ENCODE data around the gene SAMD1.

The SAMD1 gene

DNA sequence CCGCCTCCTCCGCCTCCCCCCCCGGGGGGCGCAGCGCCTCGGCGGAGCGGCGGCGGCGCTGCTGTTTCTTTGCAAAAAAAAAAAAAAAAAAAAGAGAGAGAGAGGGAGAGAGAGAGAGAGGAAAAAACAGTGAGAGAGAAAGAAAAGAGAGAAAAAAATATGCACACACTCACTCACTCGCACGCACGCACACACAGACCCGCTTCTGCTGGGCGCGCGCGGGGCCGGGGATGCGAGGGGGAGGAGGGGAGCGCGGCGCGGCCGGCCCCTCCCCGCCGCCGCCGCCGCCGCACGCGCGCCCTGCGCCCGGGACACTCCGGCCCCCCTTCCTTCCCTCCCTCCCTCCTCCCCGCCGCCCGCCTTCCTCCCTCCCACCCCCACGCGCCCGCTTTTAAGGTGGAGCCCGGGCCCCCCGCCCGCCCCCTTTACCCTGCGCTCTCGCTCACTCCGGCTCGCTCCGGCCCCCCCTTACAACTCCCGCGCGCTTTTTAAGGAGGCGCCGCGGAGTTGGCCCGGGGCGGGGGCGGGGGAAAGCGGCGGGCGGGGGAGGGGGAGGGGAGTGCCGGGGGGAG lies at the start of gene SAMD1:
Gene SAMD1 (minus strand): TSS at position 243 of the 572 bp plus-strand sequence.
- peak; percentile 72 to 81 for DNase-seq (ENCODE audit: extremely low read depth in 1 of 2, low read depth in 1 of 2)

DNA sequence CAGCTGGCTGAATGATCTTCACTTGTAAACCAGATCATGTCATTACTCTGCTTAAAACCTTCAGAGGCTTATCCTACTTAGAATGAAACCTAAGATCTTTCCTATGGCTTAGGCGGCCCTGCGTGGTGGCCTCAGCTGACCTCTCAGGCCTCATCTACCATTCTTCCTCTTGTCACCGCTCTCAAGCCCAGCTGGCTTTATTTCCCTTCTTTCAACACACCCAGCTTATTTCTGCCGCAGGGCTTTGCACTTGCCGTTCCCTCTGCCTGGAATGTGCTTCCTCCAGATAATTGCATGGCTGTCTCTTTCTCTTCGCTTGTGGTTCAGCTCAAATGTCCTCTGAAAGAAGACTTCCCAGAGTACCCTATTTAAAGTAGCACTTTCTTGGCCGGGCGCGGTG lies 49.4 kb upstream of the SAMD1 start:
- no peak for DNase-seq (ENCODE audit: extremely low read depth in 1 of 2, low read depth in 1 of 2)

DNA sequence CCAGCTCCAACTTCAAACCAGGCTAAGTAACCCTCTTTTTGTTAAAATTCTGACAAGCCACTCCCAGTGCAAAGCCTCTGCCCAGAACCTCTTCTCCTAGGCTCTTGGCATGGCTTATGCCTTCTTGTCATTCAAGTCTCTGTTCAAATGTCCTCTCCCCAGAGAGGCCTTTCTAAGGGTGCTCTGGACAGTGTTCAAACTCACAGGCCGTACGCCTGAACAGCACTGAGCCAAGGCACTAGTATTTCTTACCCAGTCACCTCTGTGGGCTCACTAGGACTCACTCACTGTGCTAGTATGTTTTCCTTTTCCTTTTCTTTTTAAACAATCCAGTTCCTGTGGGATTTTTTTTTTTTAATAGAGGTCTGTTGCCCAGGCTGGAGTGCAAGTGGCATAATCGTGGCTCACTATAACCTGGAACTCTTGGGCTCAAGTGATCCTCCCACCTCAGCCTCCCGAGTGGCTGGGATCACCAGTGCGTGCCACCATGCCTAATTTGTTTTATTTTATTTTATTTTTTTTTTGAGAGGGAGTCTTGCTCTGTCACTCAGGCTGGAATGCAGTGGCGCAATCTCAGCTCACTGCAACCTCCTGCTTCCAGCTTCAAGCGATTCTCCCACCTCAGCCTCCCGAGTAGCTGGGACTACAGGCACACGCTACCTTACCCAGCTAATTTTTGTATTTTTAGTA lies 48.2 kb upstream of the SAMD1 start:
- DNase-seq (ENCODE audit: extremely low read depth in 1 of 2, low read depth in 1 of 2), result no peak

DNA sequence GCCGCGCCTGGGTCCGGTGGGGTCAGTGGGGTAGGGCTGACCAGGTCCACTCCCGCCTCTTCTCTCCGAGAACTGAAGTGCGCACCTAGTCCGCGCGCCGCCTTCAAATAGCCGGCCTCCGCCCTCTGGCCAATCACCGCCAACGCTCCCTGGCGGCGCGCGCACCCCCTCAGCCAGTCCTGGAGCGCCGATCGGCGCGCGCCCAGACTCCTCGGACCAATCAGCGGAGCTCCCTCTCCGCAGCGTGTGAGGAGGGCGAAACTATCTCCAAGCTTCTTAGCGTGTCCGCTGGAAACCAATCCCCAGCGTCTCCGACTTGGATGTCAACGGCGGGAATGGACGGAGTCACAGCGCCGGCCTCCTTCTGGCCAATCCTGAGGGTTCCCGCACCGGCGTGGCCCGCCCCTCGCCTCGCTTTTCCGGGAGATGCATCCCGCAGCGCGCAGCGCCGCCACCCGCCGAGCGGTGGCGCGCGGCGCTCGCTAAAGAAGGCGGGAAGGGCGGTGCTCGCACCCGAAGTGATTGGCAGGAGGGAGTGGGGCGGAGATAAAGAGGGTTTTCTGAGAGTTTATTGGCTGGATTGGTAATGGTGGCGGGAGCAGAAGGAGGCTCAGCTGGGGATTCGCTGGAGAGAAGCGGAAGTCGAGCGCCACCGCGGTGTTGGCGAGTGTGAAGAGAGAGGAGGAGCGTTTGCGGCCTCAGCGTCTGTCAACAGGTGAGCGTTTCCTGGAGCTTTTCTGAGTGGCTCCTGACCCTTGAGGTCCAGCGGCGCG lies 46.1 kb upstream of the SAMD1 start, which contains the start of gene ASF1B:
Gene ASF1B (minus strand): TSS at position 81 of the 773 bp plus-strand sequence. CDS start 133 bp downstream, outside the sequence.
- DNase-seq (ENCODE audit: extremely low read depth in 1 of 2, low read depth in 1 of 2), result peak; percentile 93 to 94

DNA sequence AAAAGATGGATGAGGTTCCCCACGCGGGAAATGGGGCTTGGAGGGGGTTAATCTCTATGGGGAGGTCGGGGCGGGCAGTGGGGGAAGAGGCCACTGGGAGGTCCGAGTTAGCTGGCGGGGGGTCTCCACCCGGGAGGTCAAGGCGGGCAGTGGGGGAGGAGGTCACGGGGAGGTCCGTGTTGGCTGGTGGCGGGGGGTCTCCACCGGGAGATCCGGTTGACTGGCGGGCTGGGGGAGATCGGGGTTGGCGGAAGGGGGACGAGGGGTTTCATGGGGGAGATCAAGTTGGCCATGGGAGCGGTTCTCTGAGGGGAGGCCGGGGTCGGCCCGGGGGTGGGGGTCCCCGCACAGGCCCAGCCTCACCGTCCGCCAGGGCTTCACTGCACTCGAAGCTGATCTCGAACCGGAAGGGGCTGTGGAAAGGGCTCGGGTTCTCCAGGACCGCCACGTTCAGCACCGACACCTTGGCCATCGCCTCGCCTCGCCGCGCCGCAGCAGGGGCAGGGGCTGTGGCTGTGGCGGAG lies 45.5 kb upstream of the SAMD1 start:
- DNase-seq (ENCODE audit: extremely low read depth in 1 of 2, low read depth in 1 of 2), result no peak

DNA sequence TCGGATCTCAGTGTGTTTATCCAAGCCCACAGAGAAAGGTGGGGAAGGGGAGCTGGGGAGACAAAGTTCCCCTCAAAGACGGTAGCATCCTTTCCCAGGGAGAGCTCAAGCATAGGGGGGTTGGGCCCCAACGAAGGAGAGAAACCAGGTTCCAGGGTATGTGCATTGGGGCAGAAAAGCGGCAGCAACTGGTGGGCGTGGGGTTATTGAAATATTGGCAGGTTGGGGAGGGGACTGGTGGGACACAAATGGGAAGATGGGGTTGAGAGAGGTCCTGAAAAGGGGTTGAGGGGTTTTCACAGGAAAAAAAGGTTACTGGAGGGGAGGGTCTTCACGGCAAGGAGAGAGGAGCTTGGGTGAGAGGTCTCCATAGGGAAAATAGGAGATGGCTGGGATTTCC lies 44.8 kb upstream of the SAMD1 start:
- no peak for DNase-seq (ENCODE audit: extremely low read depth in 1 of 2, low read depth in 1 of 2)

DNA sequence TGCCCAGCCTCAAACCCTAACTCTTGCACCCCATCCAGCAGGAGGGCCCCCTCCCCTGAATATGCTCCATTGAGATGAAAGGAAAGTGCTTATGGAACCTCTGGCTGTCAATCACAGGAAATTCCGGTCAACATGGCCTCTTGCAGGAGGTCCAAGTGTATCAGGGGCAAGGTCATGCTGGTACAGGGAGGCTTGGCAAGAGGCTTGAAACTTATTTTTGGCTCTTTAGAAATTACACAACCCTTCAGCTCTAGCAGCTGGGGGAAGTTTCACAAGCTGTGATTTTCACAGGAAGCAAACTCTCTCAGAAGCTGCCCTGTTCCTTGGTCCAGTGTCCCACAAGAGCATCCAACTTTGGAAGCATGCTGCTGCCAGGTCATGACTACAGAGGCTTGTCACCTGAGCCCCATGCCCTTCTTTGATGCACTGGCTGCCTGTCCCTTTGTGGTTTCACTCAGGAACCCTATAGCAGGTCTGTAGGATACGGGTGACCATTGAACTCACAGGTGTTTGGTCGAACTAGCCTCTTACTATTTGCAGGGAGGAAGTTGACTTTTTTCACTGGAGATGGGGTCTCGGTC lies 37.5 kb upstream of the SAMD1 start:
- no peak for DNase-seq (ENCODE audit: extremely low read depth in 1 of 2, low read depth in 1 of 2)

DNA sequence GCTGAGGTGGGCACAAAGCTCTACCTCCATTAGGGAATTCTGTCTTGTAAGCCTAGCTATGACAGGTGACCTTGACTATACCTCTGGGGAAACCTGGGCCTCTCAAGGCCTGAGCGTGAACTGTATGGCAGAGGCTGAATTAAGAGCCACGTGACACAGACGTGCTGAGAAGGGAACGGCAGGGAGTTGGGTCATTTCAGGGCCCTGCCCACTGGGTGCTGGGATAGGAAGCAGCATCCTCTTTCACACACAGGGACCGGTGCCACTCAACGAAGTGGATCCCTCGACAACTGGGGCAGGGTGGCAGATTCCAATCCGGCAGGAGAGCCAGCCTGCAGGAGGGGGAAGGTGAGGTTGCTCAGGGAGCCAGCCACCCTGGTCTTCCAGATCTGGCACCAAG lies 36.6 kb upstream of the SAMD1 start:
- DNase-seq (ENCODE audit: extremely low read depth in 1 of 2, low read depth in 1 of 2), result no peak

DNA sequence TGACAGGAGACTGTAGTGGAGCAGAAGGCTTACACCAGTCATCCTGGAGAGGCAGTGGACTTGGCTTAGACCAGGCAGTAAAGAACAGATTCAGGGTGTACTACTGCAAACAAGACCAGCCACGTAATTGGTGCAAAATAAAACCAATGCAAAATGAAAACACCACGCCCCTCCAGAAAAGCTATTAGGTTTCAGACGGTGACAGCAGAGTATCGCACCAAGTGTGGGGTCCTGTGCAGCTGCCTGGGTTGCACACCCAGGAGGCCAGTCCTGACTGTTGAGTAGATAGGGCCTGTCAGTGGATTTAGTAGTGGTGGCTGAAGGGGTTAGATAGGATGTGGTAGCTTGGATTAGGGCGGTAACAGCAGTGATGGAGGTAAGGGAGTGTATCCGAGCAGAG lies 32.4 kb upstream of the SAMD1 start:
- no peak for DNase-seq (ENCODE audit: extremely low read depth in 1 of 2, low read depth in 1 of 2)

DNA sequence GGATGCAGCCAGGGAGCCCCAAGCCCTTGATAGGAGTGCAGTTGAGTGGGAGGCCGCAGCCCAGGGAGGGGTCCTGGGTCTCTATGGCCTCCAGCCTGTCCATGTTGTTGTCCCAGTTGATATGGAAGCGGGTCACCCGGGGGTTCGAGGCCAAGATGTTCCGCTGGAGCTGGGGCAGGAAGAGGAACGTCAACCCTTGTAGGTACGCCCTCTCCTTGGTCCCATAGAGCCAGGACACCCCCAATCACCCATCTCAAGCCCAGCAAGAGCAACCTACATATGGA lies 29.9 kb upstream of the SAMD1 start:
- no peak for DNase-seq (ENCODE audit: extremely low read depth in 1 of 2, low read depth in 1 of 2)

DNA sequence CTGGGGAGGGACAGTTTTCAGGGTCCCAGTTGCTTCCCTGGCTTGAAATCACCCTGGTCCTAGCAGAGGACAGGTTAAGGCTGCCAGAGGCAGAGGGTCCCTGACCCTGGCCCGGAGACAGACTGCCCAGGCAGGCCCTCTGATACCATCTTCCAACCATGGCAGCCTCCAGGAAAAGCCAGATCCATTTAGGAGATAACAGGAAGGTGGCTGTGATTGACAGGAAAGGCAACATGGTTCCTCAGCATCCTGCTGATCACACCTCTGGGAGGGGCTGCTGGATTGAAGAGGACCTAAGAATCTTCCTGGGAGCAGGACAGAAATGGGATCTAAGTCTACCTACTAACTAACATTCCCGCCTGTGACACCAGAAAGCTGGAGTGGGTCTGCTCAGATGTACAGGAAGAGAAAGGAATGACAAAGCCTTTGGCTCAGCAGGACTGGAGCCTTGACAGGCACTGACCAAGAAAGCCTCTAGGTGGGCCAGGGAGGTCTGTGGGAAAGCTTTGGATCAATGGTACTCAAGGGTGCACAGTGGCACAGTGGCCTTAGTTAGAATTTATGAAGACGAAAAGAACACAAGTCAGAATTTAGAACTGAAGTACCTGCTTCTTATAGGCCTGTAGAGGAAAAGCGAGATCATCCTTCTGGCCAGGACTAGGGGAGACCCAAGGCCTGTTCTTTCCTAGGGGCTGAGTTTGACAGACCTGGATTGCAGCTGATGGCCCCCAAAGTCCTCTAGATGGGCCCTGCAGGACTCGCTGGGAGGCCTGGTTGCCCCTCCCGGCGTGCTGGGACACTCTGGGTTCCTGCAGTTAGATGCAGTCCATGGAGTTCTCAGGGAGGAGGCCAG lies 29.3 kb upstream of the SAMD1 start:
- no peak for DNase-seq (ENCODE audit: extremely low read depth in 1 of 2, low read depth in 1 of 2)

DNA sequence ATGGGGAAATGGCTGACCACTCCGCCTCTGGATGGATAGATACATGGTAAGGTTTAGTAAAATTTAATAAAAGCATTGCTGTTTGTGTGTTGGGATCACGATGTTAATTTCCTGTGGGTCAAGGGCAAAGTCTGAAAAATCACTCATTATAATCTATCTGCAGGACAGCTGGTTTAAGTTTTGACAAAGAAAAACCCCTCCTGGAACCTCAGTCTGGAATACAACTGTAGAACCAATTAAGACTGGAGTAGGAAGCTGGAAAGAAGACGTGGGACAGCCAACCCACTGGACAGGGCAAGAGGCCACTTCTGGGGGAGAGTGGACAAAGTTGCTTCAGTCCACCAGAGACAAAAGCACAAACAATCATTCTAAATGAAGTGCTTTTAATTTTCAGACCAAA lies 28.6 kb upstream of the SAMD1 start:
- DNase-seq (ENCODE audit: extremely low read depth in 1 of 2, low read depth in 1 of 2), result no peak

DNA sequence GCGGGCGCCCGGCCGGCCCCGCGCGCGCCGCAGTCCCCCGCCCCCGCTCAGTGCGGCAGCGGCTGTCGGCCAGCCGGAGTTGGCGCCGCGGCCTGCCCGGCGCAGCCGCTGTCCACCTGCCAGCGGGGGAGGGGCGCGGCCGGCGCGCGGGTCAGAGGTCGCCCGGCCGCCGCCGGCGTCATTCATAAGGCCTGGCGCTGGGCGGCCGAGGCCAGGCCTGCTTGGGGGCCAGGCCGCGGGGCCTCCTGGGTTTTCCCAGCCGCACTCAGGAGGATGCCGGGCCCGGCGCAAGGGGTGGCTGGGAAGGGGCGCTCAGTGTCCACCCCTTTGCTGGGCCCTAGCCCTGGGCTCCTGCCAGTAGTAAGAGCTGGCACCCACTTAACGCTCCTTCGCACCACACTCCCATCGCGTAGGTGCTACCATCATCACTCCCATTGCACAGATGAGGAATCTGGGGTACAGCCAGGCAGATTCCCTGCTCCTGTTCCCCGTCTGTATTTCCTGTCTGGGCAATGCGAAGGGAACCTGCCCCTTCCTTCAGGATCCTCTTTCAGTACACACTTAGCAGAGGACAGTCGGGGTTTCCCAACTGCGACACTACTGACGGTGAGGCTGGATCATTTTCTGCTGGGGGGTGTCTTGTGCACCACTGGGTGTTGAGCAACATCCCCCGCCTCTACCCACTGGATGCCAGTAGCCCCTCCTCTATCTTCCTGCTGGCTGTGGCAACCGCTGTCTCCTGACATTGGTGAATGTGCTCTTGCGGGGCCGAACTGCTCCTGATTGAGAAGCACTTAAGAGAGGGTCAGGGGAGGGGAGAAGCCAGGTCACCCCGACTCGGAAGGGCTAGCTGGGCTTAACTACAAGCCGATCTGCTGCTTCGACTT lies 27.9 kb upstream of the SAMD1 start:
- DNase-seq (ENCODE audit: extremely low read depth in 1 of 2, low read depth in 1 of 2), result no peak

DNA sequence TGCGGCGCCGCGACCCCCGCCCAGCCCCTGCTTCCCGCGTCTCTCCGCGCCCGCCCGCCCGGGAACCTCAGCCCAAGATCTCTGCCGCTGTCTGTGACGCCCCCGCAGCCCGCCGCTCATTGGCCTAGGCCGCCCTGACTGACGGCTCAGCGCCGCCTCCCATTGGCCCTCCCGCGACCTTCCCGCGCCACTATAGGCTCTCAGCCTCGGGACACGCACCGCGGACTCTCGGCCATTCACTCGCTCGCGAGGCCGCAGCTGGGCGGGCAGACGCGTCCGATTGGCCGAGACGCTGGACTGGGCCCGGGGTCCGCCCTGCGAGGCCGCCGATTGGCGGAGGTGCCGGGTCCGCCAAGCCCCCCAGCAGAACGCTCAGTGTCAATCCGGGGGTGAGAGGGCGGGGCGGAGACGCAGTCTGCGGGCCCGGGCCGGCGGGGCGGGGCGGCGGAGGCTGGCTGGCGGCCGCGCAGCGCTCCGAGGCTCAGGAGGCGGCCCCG lies 27.2 kb upstream of the SAMD1 start, which contains the start of gene PRKACA:
Gene PRKACA (minus strand): TSS at position 95 of the 497 bp plus-strand sequence. CDS start 215 bp downstream, outside the sequence.
- peak; percentile 95 to 96 for DNase-seq (ENCODE audit: extremely low read depth in 1 of 2, low read depth in 1 of 2)

DNA sequence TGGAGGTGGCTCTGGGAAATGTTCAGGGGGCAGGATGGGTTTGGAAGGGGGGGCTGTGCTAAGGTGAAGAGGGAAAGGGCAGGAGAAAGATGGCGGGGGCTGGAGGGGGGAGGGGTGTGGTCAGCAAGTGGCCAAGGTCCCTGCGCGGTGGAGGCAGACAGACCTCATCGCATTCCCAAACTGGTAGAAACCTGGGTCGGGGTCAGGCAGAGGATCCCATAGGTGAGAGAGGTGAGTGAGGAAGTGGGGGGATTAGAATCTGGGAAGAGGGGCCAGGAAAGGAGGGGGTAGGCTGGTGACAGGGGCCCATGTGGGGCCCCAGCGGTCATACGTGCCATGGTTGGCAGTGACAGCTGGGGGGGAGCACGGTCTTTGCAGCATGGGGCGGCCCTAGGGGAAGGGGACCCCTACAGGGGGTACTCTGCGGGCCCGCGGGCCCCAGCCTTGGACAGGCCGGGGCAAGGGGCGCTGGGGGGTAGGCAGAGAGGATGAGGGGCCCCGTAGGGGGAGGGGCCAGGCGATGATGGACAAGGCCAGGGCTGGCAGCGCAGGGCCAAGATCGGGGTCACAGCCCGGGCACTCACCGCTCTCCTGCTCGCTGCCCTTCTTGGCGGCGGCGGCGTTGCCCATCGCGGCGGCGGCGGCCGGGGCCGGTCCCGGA lies 26.5 kb upstream of the SAMD1 start:
- no peak for DNase-seq (ENCODE audit: extremely low read depth in 1 of 2, low read depth in 1 of 2)

DNA sequence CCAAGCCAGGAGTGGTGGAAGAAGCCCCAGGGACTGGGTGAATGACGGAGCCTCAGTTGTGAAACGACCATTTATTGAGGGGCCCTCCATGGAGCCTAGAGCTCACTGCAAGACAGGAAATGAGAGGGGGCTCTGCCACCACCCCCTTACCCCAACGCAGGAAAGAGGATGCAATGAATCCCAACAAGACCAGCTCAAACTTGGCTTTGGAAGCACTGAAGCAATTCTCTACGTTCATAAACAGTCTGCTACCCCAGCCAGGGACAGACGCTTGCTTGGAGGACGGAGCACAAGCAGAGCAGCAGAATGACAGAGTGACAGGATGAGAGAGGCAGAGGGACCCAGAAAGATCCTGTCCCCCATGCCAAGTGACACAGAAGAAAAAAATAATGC lies 26.0 kb upstream of the SAMD1 start:
- DNase-seq (ENCODE audit: extremely low read depth in 1 of 2, low read depth in 1 of 2), result no peak

DNA sequence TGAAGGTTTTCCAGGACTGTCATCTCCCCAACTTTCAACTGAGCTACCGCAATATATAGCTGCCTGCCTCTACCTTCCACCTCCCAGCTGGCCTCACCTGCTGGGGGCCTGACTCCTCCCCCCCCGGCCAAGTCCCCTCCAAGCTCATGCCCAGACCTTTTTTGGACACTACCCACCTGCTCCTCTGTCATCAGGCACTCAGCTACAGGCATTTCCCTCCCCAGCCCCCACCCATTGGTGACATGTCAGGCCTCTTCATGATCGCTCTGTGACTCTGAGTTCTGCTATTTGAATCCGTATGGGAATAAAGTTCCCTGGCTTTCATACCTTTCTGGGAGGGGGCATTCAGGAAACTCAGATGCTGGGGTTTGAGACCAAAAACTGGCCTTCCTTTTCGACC lies 25.2 kb upstream of the SAMD1 start:
- DNase-seq (ENCODE audit: extremely low read depth in 1 of 2, low read depth in 1 of 2), result no peak

DNA sequence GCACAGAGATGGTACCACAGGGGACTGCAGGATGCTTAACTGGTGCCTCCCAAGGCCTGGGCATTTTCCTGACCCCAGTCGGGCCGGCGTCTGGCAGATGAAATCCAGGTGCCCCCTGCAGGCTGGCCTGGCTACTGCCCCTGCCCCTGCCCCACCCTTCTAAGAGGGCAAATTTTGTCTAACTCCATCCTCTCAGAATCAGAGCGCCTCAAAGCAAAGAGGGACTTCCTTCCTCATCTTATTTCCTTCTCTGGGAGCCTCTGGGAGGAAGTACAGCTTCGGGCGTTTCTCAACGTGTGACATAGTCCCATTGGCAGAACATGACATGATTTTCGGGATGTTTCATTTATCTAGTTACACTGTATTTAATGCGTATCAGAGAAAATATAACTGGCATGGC lies 24.3 kb upstream of the SAMD1 start:
- no peak for DNase-seq (ENCODE audit: extremely low read depth in 1 of 2, low read depth in 1 of 2)

DNA sequence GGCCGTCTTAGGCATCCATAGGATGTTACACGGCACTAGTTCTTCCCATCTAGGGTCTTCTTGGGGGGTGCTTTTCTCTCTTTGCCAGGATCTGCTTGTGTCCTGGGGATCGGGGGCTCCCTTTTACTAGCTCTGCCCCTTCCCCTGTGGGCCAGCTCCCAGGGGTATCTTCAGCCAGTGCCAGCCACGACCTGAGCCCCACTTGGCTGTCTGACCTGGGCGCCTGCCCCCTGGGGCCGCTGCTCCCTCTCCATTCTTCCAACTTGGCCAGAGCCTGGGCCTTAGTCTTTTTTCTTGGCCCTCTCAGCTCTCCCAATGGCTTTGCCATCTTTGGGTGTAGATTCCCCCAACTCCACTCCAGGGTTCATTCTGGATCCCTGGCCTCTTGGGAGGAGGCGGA lies 23.9 kb upstream of the SAMD1 start:
- no peak for DNase-seq (ENCODE audit: extremely low read depth in 1 of 2, low read depth in 1 of 2)
